Activated naive CD4-positive, alpha-beta T cell treated with anti-CD3 and anti-CD28 coated beads, Interleukin-2, amount 50 U/mL, for 72 hours (primary cell): Measurements from ENCODE around the gene GPR107. TPM values are rescaled to one million over a fixed set of nuclear protein-coding genes. Genes with fewer than 3 reads are reported as not detected.

ENCODE experiments used
- ATAC-seq, 2 donors: fragments of 150-1000 bp; cut with Tn5 transposase; 2 replicates each; pipeline ENCODE4 v1.10.0; 2021; ENCODE audit warnings: mild to moderate bottlenecking in 2 of 2, moderate library complexity in 2 of 2
- DNase-seq, 2 donors: peaks; one replicate each; pipeline ENCODE4 v3.0.0; 2021 to 2022; ENCODE audit warnings: low spot score in 2 of 2
- H3K27ac Mint-ChIP-seq, 2 donors: one replicate each; pipeline ENCODE4 v1.8.0; 2022; ENCODE audit warnings: mild to moderate bottlenecking in 2 of 2, mixed read lengths in 2 of 2
- H3K36me3 Mint-ChIP-seq, 2 donors: one replicate each; pipeline ENCODE4 v1.8.0; 2022; ENCODE audit warnings: mixed read lengths in 2 of 2
- H3K9me3 Mint-ChIP-seq, 2 donors: one replicate each; pipeline ENCODE4 v1.8.0; 2022; ENCODE audit warnings: mixed read lengths in 2 of 2
- total RNA-seq, 2 donors: library from RNA; stranded (reverse); gene quantifications; one replicate each; pipeline ENCODE4 v1.2.3, GENCODE V29; 2022

The GPR107 gene
- total RNA-seq, 2 donors from 2014 or later = 23.1 to 41.8 TPM

DNA sequence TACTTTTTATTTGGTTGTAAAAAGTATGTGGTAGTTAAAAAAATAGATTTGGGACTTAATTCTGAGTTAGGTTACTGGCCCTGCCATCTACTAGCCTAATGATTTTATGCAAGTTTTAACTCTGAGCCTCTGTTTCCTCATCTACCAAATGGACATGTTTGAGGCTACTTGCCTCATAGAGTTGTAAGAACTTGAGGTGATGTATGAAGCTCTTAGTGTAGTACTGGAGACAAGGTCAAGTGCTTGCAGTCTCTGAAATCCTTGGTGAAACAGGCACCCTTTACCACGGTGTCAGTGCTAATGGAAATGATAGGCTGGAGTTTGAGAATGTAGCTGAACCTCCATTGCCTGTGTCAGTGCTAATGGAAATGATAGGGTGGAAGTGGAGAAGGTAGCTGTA is 15.3 kb downstream of the GPR107 start:
- ATAC-seq (no peak), DNase-seq (no peak)
- no peaks in the 10 kb centered on the region for H3K9me3 Mint-ChIP-seq
- H3K36me3 Mint-ChIP-seq = peaks cover 0 to 10% of the 10 kb centered on the region in 2 donors
- peak overlapping the region in 1 of 2 donors; percentile 60 for H3K27ac Mint-ChIP-seq

DNA sequence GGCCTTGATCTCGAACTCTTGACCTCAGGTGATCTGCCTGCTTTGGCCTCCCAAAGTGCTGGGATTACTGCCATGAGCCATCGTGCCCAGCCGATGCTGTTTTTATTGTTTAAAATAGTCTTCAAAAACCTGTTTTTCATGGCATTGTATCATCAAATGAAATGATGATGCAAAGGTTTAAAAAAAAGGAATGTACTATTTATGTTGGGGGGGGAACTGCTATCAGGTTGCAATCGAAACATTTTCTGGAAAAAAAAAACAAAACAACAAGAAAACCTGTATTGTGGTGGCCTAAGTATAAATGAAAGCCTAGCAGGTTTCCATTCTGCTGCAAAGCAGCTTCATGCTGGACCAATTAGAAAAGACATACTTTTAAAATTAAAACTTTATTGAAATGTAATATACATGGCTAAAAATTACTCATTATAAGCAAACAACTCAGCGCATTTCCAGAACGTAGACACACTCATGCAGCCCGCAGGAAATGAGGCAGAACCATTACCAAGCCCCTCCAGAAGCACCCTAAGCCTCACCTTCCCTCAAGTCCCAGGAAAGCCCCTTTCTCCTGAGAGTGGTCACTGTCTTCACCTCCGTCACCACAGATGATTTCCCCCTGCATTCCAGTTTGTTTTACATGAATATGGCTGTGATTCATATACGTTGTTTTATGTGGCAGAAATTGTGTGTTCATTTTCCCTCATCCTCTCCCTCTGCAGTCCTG is 19.0 kb downstream of the GPR107 start:
- Mint-ChIP-seq H3K27ac (peak overlapping the region; percentile 36 to 46), H3K36me3 (peaks cover 5 to 7% of the 10 kb centered on the region in 2 donors), H3K9me3 (no peaks in the 10 kb centered on the region)
- ATAC-seq (peak; percentile 52 to 89), DNase-seq (no peak)

- H3K36me3 Mint-ChIP-seq = peaks cover 7 to 9% of the 10 kb centered on the region in 2 donors
- DNase-seq (no peak), ATAC-seq (no peak)
- peak overlapping the region in 1 of 2 donors; percentile 46 for H3K27ac Mint-ChIP-seq
- no peaks in the 10 kb centered on the region for H3K9me3 Mint-ChIP-seq
Measured at GRCh38 chr9:130073373-130073772, 19.7 kb downstream of the GPR107 start.

DNA sequence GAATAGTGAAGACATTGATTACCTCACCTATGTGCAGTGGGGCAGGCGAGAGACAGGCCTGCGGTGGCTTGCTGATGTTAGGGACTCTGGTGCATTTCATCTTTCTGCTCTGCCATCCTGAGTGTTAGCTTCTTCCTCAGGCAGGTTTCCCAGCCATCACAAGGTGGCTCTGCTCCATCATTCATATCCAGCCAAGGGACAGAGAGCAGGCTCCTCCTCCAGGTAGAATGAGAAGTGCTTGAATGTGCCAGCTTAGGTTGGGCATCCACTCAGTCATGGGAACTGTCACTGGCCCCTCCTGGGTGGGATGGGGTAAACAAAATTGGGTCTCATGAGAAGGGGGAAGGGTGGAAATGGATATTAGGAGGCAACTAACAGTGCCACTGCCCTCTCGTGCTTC is 24.8 kb downstream of the GPR107 start:
- Mint-ChIP-seq H3K9me3 (no peaks in the 10 kb centered on the region), H3K27ac (peak overlapping the region in 1 of 2 donors; percentile 48), H3K36me3 (peaks cover 7 to 9% of the 10 kb centered on the region in 2 donors)
- ATAC-seq (no peak), DNase-seq (no peak)

DNA sequence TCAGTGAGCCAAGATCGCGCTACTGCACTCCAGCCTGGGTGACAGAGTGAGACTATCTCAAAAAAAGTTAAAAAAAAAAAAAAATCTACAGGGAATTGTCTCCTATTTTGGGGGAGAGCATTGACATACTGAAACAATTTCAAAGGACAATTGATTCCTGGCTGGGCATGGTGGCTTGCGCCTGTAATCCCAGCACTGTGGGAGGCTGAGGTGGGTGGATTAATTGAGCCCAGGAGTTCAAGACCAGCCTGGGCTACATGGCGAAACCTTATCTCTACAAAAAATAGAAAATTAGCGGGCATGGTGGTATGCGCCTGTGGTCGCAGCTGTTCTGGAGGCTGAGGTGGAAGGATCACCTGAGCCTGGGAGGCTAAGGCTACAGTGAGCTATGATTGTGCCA is 30.6 kb downstream of the GPR107 start:
- no peaks in the 10 kb centered on the region for H3K36me3 Mint-ChIP-seq
- DNase-seq (no peak), ATAC-seq (no peak)
- H3K9me3 Mint-ChIP-seq = no peaks in the 10 kb centered on the region
- H3K27ac Mint-ChIP-seq = peak overlapping the region in 1 of 2 donors; percentile 11

DNA sequence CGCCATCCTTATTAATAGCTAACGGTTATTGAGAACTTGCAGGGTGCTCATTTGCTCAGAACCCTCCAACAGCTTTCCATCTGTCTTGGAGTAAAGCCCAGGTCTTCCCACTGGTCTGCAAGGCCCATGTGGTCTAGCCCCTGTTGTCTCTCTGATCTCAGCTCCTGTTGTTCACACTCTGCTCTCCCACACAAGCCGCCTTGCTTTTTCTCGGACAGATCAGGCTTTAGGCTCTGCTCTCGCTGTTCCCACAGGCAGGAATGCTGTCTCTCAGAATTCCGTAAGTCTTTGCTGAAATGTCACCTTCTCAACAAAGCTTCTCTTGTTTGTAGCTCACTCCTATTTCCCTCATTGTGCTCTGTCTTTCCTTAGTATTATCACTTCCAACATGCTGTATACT is 34.3 kb downstream of the GPR107 start:
- DNase-seq (no peak), ATAC-seq (no peak)
- Mint-ChIP-seq H3K9me3 (no peaks in the 10 kb centered on the region), H3K36me3 (peaks cover 0 to 17% of the 10 kb centered on the region in 2 donors), H3K27ac (no peak overlapping the region)

DNA sequence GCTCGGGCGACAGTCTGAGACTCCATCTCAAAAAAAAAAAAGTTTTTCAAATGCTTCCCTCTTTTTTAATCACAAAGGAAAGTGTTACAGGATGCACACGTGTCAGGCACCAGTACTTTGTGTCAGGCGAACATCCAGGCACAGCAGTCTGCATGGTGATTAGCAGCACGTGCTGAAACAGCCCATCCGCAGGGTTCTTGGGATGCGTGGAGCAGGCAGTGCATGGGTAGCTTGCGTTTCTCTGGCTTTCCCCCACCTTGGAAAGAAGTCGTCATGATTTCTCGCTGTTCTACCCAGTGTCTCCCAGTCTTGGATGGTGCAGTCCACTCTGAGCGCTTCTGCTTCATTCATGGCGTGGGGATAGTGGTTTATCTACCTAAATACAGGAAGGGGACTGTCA is 35.4 kb downstream of the GPR107 start:
- Mint-ChIP-seq H3K27ac (no peak overlapping the region), H3K9me3 (no peaks in the 10 kb centered on the region), H3K36me3 (peaks cover 0 to 18% of the 10 kb centered on the region in 2 donors)
- ATAC-seq (no peak), DNase-seq (no peak)

DNA sequence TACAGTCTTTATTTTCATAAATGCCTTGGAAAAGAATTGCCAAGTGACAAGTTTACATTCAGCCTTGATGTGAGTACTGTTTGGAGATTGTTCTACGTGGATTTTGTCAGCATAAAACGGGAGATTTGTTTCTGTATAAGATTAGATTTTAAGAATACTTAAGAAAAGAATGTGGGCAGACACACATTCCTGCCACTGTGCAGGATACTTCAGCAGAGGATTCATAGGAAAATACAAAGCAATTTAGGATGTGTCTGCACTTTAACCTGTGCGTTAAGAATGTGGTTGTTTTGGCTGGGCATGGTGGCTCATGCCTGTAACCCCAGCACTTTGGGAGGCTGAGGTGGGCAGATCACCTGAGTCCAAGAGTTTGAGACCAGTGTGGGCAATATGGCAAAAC is 37.2 kb downstream of the GPR107 start:
- DNase-seq = no peak
- no peak for ATAC-seq
- Mint-ChIP-seq H3K9me3 (no peaks in the 10 kb centered on the region), H3K27ac (no peak overlapping the region), H3K36me3 (peaks cover 0 to 27% of the 10 kb centered on the region in 2 donors)

DNA sequence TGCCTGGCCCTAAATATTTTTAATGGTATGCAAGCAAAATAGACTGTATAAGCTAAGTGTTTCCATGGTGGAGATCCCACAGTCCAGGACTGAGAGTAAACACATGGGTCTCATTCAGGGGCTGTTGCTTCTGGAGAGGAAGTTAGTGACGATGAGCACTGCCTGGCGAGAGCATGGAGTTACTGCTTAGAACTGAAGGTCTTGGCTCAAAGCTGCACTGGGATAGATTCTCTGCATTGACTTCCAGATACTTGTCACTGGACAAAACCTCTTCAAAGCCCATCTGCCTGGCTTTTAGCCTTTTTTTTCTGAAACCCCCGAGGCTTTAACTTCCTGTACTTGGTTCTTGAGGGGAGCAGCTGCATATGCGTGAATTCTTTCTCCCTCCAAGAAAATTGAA is 39.2 kb downstream of the GPR107 start:
- no peak for DNase-seq
- Mint-ChIP-seq H3K27ac (peak overlapping the region; percentile 37 to 55), H3K36me3 (peaks cover 0 to 32% of the 10 kb centered on the region in 2 donors), H3K9me3 (no peaks in the 10 kb centered on the region)
- ATAC-seq = no peak

DNA sequence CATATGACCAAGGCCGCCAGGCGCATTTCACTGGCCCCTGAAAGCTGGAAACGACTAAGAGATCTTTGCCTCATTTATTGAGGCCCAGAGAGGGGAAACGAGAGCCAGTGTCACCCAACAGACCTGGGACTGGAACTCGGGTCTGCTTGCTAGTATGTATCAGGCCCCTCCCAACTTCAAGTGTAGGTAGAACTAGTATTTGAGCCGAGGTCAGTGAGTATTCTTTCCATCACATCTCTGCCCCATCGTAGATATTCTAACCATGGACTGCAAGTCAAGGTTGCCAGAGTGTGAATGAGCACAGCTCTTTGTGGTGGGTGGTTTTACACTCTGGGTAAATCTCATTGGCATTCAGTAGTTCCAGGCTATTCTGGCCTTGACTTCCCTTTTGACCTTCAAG is 42.2 kb downstream of the GPR107 start:
- Mint-ChIP-seq H3K9me3 (no peaks in the 10 kb centered on the region), H3K36me3 (peaks cover 0 to 24% of the 10 kb centered on the region in 2 donors), H3K27ac (peak overlapping the region; percentile 29 to 82)
- ATAC-seq (peak; percentile 18 to 88), DNase-seq (no peak)

DNA sequence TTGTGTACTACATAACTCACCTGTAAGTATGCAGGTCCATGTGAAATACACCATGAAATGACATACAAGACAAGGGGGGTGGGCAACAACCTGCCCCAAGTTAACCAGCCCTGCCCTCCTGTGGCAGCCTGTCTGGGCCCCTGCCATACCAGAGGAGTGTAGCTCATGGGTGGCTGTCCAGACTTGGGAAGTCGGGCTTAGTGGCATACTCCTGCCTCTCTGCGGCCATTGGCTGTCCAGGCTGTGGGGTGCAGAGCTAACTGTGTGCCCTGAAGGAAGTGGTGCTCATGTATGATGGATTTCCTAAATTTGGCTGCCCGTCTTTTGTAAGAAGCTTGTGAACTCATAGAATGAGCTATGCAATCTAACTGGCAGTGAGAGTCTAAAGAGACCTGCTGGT is 47.0 kb downstream of the GPR107 start:
- H3K36me3 Mint-ChIP-seq = peaks cover 6 to 8% of the 10 kb centered on the region in 2 donors
- no peaks in the 10 kb centered on the region for H3K9me3 Mint-ChIP-seq
- no peak for ATAC-seq
- no peak overlapping the region for H3K27ac Mint-ChIP-seq
- DNase-seq = no peak

DNA sequence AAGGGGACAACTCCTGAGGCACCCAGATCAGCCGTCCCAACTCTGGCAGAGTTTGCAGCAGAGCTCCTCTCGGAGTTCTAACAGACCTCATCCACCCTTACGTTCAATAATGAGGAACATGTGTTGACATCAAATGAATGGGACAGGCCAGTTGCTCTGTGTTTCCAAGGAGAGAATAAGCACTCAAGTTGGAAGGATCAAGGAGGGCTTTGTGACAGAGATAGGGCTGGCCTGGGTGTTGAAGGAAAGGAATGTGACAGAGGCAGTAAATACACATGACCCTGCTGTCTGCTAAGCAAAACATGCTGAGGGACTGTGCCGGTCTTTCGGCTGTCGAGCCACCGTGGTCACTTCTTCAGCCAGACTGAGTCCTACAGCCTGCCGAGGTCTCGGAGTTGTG is 48.2 kb downstream of the GPR107 start:
- no peak for ATAC-seq
- Mint-ChIP-seq H3K9me3 (no peaks in the 10 kb centered on the region), H3K36me3 (peaks cover 2 to 10% of the 10 kb centered on the region in 2 donors), H3K27ac (no peak overlapping the region)
- DNase-seq = no peak

DNA sequence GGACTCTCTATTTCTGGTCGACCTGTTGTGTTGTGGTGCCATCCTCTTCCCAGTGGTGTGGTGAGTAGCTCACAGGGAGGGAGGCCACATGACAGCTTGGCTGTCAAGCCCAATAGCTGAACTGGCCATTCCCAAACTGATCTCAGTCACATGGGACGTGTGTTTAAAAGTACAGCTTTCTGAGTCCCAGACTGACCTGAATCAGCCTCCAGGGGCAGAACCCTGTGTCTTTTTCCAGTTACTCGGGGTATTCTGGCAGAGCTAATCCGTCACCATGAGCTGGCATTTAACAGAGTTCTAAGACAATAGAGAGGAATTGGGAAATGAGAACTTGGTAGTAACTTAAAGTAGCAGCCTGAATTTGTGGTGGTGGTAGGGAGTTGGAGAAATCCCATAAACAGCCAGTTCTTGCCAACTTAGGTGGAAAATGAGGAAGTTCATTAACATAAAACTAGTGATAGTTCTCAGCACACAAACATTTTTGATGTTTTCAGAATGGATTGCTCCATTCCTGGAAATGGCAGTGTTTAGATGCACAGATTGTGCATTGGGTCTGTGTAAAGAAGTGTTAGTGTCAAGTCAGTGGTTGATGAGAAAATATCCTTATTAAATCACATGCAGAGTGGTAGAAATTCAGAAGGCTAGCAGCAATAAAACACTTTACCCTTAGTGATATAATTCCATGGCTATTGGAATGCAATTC is 50.9 kb downstream of the GPR107 start:
- H3K36me3 Mint-ChIP-seq = peaks cover 0 to 14% of the 10 kb centered on the region in 2 donors
- peak overlapping the region in 1 of 2 donors; percentile 54 for H3K27ac Mint-ChIP-seq
- no peaks in the 10 kb centered on the region for H3K9me3 Mint-ChIP-seq
- DNase-seq (no peak), ATAC-seq (no peak)

DNA sequence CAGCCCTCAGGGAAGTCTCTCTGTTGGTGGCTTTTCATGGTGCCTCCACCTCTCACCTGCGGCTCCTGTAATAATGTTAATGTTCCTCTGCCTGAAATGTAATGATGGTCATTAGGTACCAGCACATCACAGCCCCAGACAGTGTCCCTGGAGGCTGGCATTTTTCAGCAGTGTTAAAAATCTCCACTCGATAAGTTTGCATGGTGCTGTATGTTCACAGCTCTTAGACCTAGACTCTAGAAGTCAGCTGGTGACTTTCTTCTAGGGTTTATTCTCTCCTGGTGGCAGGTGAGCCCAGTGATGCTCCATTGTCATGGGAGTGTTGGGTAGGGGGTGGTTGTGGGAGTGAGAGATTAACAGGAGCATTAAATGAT is 53.1 kb downstream of the GPR107 start:
- peaks cover 3 to 13% of the 10 kb centered on the region in 2 donors for H3K36me3 Mint-ChIP-seq
- ATAC-seq (peak; percentile 8 to 32), DNase-seq (no peak)
- H3K9me3 Mint-ChIP-seq = no peaks in the 10 kb centered on the region
- H3K27ac Mint-ChIP-seq = peak overlapping the region; percentile 75 to 77

- DNase-seq (peak in 1 of 2 donors; percentile 87), ATAC-seq (peak; percentile 82 to 86)
- H3K27ac Mint-ChIP-seq = peak overlapping the region; percentile 75 to 77
- H3K9me3 Mint-ChIP-seq = no peaks in the 10 kb centered on the region
- H3K36me3 Mint-ChIP-seq = peaks cover 6 to 13% of the 10 kb centered on the region in 2 donors
Measured at GRCh38 chr9:130107234-130107861, 53.6 kb downstream of the GPR107 start.

DNA sequence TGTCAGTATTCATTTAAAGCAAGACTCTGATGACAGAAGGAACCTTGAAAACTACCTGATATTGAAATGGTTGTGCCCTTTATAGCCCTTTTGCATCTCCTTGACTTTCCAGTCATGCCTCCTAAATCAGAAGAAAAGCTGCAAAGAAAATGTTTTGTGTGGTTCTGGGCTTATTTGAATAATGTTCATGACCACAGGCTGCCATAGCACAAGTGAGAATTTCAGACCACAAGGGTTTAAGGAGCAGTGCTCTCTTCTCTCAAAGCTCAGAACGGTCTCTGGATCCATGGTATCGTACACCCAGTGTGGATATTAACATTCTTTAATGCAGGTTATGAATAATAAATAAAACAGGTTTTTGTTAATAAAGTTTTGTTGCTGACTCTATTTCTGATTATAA is 54.2 kb downstream of the GPR107 start:
- H3K27ac Mint-ChIP-seq = peak overlapping the region in 1 of 2 donors; percentile 77
- no peaks in the 10 kb centered on the region for H3K9me3 Mint-ChIP-seq
- ATAC-seq (peak in 1 of 2 donors; percentile 19), DNase-seq (no peak)
- peaks cover 6 to 13% of the 10 kb centered on the region in 2 donors for H3K36me3 Mint-ChIP-seq

- ATAC-seq (no peak), DNase-seq (no peak)
- Mint-ChIP-seq H3K36me3 (peaks cover 6 to 13% of the 10 kb centered on the region in 2 donors), H3K27ac (peak overlapping the region; percentile 8 to 12), H3K9me3 (no peaks in the 10 kb centered on the region)
Measured at GRCh38 chr9:130110166-130110565, 56.5 kb downstream of the GPR107 start.
